ENCODE data around the gene PUS3. TPM values are rescaled to one million over a fixed set of nuclear protein-coding genes. Genes with fewer than 3 reads are reported as not detected.
A peak's percentile ranks its signal among the peaks of the same experiment; 100 is the strongest.

PUS3 gene
- total RNA-seq, result 1 to 10 TPM; 3.3 to 6.6 (median 5.2) TPM

GRCh38 chr11:125902927-125903710 lies at the start of gene PUS3:
Gene PUS3 (minus strand): TSS chr11:125903206. CDS start chr11:125896284, 6,922 bp downstream.
- Histone ChIP-seq H3K36me3 (peaks cover 0 to 18% (median 0%) of the 10 kb centered on the region in 3 donors), H3K9me3 (no peaks in the 10 kb centered on the region), H3K4me1 (peaks cover 0 to 34% (median 14%) of the 10 kb centered on the region in 4 donors), H3K27me3 (peaks cover 0 to 28% of the 10 kb centered on the region in 2 donors), H3K4me3 (peak within 1 kb of the TSS; percentile 55 to 71 (median 58)), H3K27ac (peak within 1 kb of the TSS; percentile 41 to 89 (median 66))
- WGBS, 2 donors, result 2 to 3% methylated on average over 31 of the region's 31 CpGs
- DNase-seq (ENCODE audit: low spot score in 2 of 2), result peak; percentile 83 to 89
- TF ChIP-seq EP300 (IDR thresholded peaks at IDR 0.05), result peak; percentile 53 to 85
- TF ChIP-seq CTCF (IDR thresholded peaks at IDR 0.05), result no peak
- TF ChIP-seq POLR2A (IDR thresholded peaks at IDR 0.05), result peak in 1 of 2 donors; percentile 30

- H3K4me3 ChIP-seq, result no peak overlapping the region
- no peak for TF ChIP-seq CTCF (IDR thresholded peaks at IDR 0.05)
- TF ChIP-seq POLR2A (IDR thresholded peaks at IDR 0.05), result no peak
- no peak for TF ChIP-seq EP300 (IDR thresholded peaks at IDR 0.05)
- H3K27me3 ChIP-seq, result no peaks in the 10 kb centered on the region
- H3K4me1 ChIP-seq, result peaks cover 0 to 40% (median 3%) of the 10 kb centered on the region in 4 donors
- no peaks in the 10 kb centered on the region for H3K9me3 ChIP-seq
- no peak for DNase-seq (ENCODE audit: low spot score in 2 of 2)
- H3K36me3 ChIP-seq, result no peaks in the 10 kb centered on the region
- WGBS, 2 donors, result 63 to 95% methylated on average over 2 of the region's 2 CpGs
- H3K27ac ChIP-seq, result no peak overlapping the region
These were observed 49.6 kb upstream of the PUS3 start for GRCh38 chr11:125952559-125952958.

- Histone ChIP-seq H3K4me3 (no peak overlapping the region), H3K4me1 (peaks cover 0 to 34% (median under 1%) of the 10 kb centered on the region in 4 donors), H3K9me3 (no peaks in the 10 kb centered on the region), H3K27ac (no peak overlapping the region), H3K36me3 (no peaks in the 10 kb centered on the region), H3K27me3 (no peaks in the 10 kb centered on the region)
- 61 to 66% methylated on average over 3 to 11 of the region's 11 CpGs for WGBS, 2 donors
- TF ChIP-seq EP300 (IDR thresholded peaks at IDR 0.05) (no peak), POLR2A (IDR thresholded peaks at IDR 0.05) (no peak), CTCF (IDR thresholded peaks at IDR 0.05) (no peak)
- DNase-seq (ENCODE audit: low spot score in 2 of 2), result no peak
These were observed 48.7 kb upstream of the PUS3 start for GRCh38 chr11:125951731-125952130.

- Histone ChIP-seq H3K27ac (peak overlapping the region in 1 of 4 donors; percentile 36), H3K36me3 (no peaks in the 10 kb centered on the region), H3K27me3 (no peaks in the 10 kb centered on the region), H3K9me3 (no peaks in the 10 kb centered on the region), H3K4me3 (no peak overlapping the region), H3K4me1 (peaks cover 0 to 27% (median 0%) of the 10 kb centered on the region in 4 donors)
- WGBS, 2 donors, result 43 to 52% methylated on average over 10 to 12 of the region's 15 CpGs
- peak in 1 of 2 donors; percentile 36 for TF ChIP-seq EP300 (IDR thresholded peaks at IDR 0.05)
- TF ChIP-seq POLR2A (IDR thresholded peaks at IDR 0.05), result no peak
- DNase-seq (ENCODE audit: low spot score in 2 of 2), result no peak
These were observed 48.0 kb upstream of the PUS3 start for GRCh38 chr11:125950696-125951651.

- no peak for DNase-seq (ENCODE audit: low spot score in 2 of 2)
- no peaks in the 10 kb centered on the region for H3K36me3 ChIP-seq
- peaks cover 0 to 21% (median 0%) of the 10 kb centered on the region in 4 donors for H3K4me1 ChIP-seq
- no peak overlapping the region for H3K27ac ChIP-seq
- TF ChIP-seq POLR2A (IDR thresholded peaks at IDR 0.05), result no peak
- no peak for TF ChIP-seq CTCF (IDR thresholded peaks at IDR 0.05)
- no peak for TF ChIP-seq EP300 (IDR thresholded peaks at IDR 0.05)
- WGBS, 2 donors, result 84 to 88% methylated on average over 7 to 8 of the region's 11 CpGs
- no peaks in the 10 kb centered on the region for H3K9me3 ChIP-seq
- H3K4me3 ChIP-seq, result no peak overlapping the region
- H3K27me3 ChIP-seq, result no peaks in the 10 kb centered on the region
These were observed 47.1 kb upstream of the PUS3 start for GRCh38 chr11:125950178-125950490.
